Tibial nerve (tissue), 3 donors: ENCODE results near the gene PSME3IP1.
"Not testable (repeated sequence)": the region's sequence is repeated elsewhere in the genome, so short reads cannot be mapped to it uniquely, and the experiment has no call there.

Experiments used
- POLR2A ChIP-seq, 2 donors: fragments of 450-650 bp; IDR thresholded peaks; one replicate each; pipeline ENCODE4 v1.6.1; 2017; ENCODE audit warnings: antibody characterized with exemption in 2 of 2, mild to moderate bottlenecking in 2 of 2, moderate library complexity in 2 of 2
- TF ChIP-seq, protein P1 (sequence below), 5 experiments: fragments of 200-600 bp in 3 of 5; fragments of 450-650 bp in 2 of 5; sonication (generic) in 3 of 5; IDR thresholded peaks; one replicate each; pipeline ENCODE4 v1.5.1; 2016 to 2019; ENCODE audit warnings: antibody characterized with exemption in 5 of 5, mild to moderate bottlenecking in 3 of 5, moderate library complexity in 2 of 5

DNA sequence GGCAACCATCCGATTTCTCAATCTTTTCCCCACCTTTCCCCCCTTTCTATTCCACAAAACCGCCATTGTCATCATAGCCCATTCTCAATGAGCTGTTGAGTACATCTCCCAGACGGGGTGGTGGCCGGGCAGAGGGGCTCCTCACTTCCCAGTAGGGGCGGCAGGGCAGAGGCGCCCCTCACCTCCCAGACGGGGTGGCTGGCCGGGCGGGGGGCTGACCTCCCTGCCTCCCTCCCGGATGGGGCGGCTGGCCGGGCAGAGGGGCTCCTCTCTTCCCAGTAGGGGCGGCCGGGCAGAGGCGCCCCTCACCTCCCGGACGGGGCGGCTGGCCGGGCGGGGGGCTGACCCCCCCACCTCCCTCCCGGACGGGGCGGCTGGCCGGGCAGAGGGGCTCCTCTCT, 14.5 kb upstream of the PSME3IP1 start:
- TF ChIP-seq, protein P1, sequence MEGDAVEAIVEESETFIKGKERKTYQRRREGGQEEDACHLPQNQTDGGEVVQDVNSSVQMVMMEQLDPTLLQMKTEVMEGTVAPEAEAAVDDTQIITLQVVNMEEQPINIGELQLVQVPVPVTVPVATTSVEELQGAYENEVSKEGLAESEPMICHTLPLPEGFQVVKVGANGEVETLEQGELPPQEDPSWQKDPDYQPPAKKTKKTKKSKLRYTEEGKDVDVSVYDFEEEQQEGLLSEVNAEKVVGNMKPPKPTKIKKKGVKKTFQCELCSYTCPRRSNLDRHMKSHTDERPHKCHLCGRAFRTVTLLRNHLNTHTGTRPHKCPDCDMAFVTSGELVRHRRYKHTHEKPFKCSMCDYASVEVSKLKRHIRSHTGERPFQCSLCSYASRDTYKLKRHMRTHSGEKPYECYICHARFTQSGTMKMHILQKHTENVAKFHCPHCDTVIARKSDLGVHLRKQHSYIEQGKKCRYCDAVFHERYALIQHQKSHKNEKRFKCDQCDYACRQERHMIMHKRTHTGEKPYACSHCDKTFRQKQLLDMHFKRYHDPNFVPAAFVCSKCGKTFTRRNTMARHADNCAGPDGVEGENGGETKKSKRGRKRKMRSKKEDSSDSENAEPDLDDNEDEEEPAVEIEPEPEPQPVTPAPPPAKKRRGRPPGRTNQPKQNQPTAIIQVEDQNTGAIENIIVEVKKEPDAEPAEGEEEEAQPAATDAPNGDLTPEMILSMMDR (IDR thresholded peaks at IDR 0.05): not testable (repeated sequence)
- not testable (repeated sequence) for TF ChIP-seq POLR2A (IDR thresholded peaks at IDR 0.05)
